ENCODE results near the gene SLC16A4.

- TF ChIP-seq POLR2A (IDR thresholded peaks at IDR 0.05) (no peak), POLR2AphosphoS5 (IDR thresholded peaks at IDR 0.05) (no peak)
Measured at GRCh38 chr1:110360431-110360830, 30.4 kb downstream of the SLC16A4 start.
